Measurements from ENCODE around the gene PPP2R5C.

GRCh38 chr14:101716077-101716950, 45.2 kb upstream of the PPP2R5C start:
- 0 out of 2 replicates have a peak, but pooled peaks have one; percentile 28 for TF ChIP-seq CTCF (conservative IDR thresholded peaks at IDR 0.05; ENCODE audit: low read depth, low read length)
- TF ChIP-seq EZH2 (IDR thresholded peaks at IDR 0.05; ENCODE audit: low read length, unreplicated experiment), result no peak
- TF ChIP-seq EZH2phosphoT487 (IDR thresholded peaks at IDR 0.05; ENCODE audit: borderline replicate concordance, low read length), result no peak
